Measurements from ENCODE around the gene CFAP210.

DNA sequence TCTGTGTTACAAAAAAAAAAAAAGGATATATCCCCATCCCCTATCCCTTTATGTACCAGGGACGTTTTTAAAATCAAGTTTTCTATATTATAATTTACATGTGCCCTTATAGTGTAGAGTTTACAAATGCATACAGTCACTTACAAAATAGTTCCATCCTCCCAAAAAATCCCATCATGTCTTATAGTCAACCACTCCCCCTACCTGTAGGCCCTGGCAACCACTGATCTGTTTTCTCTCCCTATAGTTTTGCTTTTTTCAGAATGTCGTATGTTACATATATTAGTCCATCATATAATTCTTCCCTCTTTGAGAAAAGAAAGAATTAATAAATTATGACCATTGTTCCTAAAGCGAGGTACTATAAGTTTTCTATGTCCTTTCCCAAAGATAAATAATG, 17.8 kb downstream of the CFAP210 start:
- TF ChIP-seq EZH2 (IDR thresholded peaks at IDR 0.05; ENCODE audit: borderline replicate concordance, low read depth, low read length, severe bottlenecking), result no peak
- TF ChIP-seq, protein P1, sequence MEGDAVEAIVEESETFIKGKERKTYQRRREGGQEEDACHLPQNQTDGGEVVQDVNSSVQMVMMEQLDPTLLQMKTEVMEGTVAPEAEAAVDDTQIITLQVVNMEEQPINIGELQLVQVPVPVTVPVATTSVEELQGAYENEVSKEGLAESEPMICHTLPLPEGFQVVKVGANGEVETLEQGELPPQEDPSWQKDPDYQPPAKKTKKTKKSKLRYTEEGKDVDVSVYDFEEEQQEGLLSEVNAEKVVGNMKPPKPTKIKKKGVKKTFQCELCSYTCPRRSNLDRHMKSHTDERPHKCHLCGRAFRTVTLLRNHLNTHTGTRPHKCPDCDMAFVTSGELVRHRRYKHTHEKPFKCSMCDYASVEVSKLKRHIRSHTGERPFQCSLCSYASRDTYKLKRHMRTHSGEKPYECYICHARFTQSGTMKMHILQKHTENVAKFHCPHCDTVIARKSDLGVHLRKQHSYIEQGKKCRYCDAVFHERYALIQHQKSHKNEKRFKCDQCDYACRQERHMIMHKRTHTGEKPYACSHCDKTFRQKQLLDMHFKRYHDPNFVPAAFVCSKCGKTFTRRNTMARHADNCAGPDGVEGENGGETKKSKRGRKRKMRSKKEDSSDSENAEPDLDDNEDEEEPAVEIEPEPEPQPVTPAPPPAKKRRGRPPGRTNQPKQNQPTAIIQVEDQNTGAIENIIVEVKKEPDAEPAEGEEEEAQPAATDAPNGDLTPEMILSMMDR (IDR thresholded peaks at IDR 0.05; ENCODE audit: borderline replicate concordance, extremely low read depth, low read length, poor library complexity, severe bottlenecking), result no peak
